IMR-90 (cell line): Measurements from ENCODE around the gene RPN2.

ENCODE experiments used
- CTCF ChIP-seq: conservative IDR thresholded peaks from 2 replicates; pipeline ENCODE4 v1.5.1; 2012; ENCODE audit warnings: mild to moderate bottlenecking, low read depth, low read length, improper control_type of control experiment
- ELK1 ChIP-seq: fragments of 150-350 bp; IDR thresholded peaks from 2 replicates; pipeline ENCODE4 v1.6.1; 2016; ENCODE audit warnings: low read depth, mild to moderate bottlenecking, low read length, moderate library complexity, borderline replicate concordance
- RAD21 ChIP-seq: IDR thresholded peaks from 2 replicates; pipeline ENCODE4 v1.6.1; 2012; ENCODE audit warnings: low read length, improper control_type of control experiment

GRCh38 chr20:37267667-37268313 lies 88.7 kb downstream of the RPN2 start:
- TF ChIP-seq ELK1 (no peak), CTCF (no peak), RAD21 (no peak)
